ENCODE data around the gene RGS7BP. TPM values are rescaled to one million over a fixed set of nuclear protein-coding genes. Genes with fewer than 3 reads are reported as not detected.

RGS7BP gene
- total RNA-seq, 1 experiment from 2014 or later = 5.1 TPM

DNA sequence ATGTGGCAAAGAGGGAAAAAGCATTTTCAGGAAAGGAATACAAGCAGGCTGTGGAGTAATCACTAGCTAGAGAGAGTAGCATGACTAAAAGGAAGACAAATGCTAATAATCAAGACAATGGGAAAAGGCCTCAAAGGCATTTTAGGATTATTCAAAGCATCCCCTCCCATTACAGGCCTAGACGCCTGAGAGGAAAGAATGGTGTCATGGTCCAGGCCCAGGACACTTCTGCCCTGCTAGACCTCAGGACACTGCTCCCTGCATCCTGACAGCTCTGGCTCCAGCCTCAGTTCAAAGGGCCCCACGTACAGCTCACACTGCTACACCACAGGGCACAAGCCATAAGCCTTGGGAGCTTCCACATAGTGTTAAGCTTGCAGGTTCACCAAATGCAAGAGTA lies 143.7 kb downstream of the RGS7BP start (continued):
- TF ChIP-seq USF2 (CRISPR knock-in tag; IDR thresholded peaks at IDR 0.05) = no peak
- TF ChIP-seq GTF2I (CRISPR knock-in tag; conservative IDR thresholded peaks at IDR 0.05) = no peak
- TF ChIP-seq NR3C1 (CRISPR knock-in tag; conservative IDR thresholded peaks at IDR 0.05; ENCODE audit: low read depth) = no peak
- no peak for TF ChIP-seq ZNF219 (CRISPR knock-in tag; IDR thresholded peaks at IDR 0.05; ENCODE audit: borderline replicate concordance)
- no peak for TF ChIP-seq ZNF423 (CRISPR knock-in tag; IDR thresholded peaks at IDR 0.05)

DNA sequence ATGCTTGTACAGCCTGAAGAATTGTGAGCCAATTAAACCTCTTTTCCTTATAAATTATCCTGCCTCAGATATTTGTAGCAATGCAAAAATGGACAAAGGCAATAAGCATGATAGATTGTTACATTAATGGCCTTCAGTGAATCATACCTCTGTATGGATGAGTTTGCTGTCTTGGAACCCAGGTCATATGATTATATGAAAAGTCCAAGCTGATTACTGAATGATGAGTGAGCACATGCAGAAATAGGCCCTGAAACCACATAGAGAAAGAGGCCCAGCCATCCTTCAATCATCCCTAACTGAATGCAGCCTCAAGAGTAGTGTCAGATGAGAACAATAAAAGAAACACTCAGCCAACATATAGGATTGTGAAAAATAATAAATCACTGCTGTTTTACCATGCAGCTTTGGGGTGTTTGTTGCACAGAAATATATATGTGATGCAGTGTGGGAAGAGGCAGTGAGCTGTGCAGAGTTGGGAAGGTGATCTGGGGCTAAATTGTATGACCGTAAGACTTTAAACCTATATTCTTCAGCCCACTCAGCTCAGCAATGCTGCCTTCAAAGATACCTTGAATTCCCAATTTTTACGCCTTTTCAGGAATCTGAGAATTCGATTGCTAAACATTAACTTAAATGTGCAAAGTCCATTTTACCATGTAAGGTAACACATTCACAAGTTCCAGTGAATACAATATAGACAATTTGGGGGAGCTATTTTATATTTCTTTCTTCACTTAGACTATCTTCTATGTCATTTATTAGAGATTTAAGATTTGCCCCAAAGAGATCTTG lies 148.1 kb downstream of the RGS7BP start:
- Mint-ChIP-seq H3K27me3 (ENCODE audit: low read depth) (no peaks in the 10 kb centered on the region; the same call in 1 of the 2 replicates), H3K4me1 (no peaks in the 10 kb centered on the region; the same call in 1 of the 2 replicates), H3K4me3 (no peak overlapping the region), H3K9me3 (peaks cover 48% of the 10 kb centered on the region), H3K36me3 (peaks cover 28% of the 10 kb centered on the region), H3K27ac (no peak overlapping the region)
- no peak for DNase-seq (ENCODE audit: low spot score)
- ChIA-PET CTCF (no interaction called here), POLR2A (no interaction called here)
- TF ChIP-seq ETV6 (CRISPR knock-in tag; IDR thresholded peaks at IDR 0.05) (no peak), ZNF138 (CRISPR knock-in tag; conservative IDR thresholded peaks at IDR 0.05) (no peak), CREM (CRISPR knock-in tag; IDR thresholded peaks at IDR 0.05) (no peak), ZBTB21 (CRISPR knock-in tag; IDR thresholded peaks at IDR 0.05; ENCODE audit: borderline replicate concordance) (no peak), MLX (CRISPR knock-in tag; IDR thresholded peaks at IDR 0.05) (no peak), NFE2L1 (CRISPR knock-in tag; IDR thresholded peaks at IDR 0.05) (no peak), ZNF396 (CRISPR knock-in tag; IDR thresholded peaks at IDR 0.05; ENCODE audit: borderline replicate concordance) (no peak)
- TF ChIP-seq, protein P1, sequence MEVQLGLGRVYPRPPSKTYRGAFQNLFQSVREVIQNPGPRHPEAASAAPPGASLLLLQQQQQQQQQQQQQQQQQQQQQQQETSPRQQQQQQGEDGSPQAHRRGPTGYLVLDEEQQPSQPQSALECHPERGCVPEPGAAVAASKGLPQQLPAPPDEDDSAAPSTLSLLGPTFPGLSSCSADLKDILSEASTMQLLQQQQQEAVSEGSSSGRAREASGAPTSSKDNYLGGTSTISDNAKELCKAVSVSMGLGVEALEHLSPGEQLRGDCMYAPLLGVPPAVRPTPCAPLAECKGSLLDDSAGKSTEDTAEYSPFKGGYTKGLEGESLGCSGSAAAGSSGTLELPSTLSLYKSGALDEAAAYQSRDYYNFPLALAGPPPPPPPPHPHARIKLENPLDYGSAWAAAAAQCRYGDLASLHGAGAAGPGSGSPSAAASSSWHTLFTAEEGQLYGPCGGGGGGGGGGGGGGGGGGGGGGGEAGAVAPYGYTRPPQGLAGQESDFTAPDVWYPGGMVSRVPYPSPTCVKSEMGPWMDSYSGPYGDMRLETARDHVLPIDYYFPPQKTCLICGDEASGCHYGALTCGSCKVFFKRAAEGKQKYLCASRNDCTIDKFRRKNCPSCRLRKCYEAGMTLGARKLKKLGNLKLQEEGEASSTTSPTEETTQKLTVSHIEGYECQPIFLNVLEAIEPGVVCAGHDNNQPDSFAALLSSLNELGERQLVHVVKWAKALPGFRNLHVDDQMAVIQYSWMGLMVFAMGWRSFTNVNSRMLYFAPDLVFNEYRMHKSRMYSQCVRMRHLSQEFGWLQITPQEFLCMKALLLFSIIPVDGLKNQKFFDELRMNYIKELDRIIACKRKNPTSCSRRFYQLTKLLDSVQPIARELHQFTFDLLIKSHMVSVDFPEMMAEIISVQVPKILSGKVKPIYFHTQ (CRISPR knock-in tag; IDR thresholded peaks at IDR 0.05) = no peak
- no peak for ATAC-seq

GRCh38 chr5:64654561-64654938 lies 148.7 kb downstream of the RGS7BP start:
- Mint-ChIP-seq H3K36me3 (peaks cover 25% of the 10 kb centered on the region), H3K27ac (no peak overlapping the region), H3K9me3 (peaks cover 46% of the 10 kb centered on the region), H3K4me3 (no peak overlapping the region), H3K4me1 (no peaks in the 10 kb centered on the region), H3K27me3 (ENCODE audit: low read depth) (no peaks in the 10 kb centered on the region; the same call in 1 of the 2 replicates)
- POLR2A ChIA-PET = no interaction called here
- TF ChIP-seq NR1H2 (CRISPR knock-in tag; IDR thresholded peaks at IDR 0.05) (no peak), FOXK1 (CRISPR knock-in tag; IDR thresholded peaks at IDR 0.05) (no peak), FOXP1 (CRISPR knock-in tag; IDR thresholded peaks at IDR 0.05; ENCODE audit: borderline replicate concordance) (no peak), ZNF512 (CRISPR knock-in tag; IDR thresholded peaks at IDR 0.05; ENCODE audit: borderline replicate concordance) (no peak), TEAD1 (CRISPR knock-in tag; IDR thresholded peaks at IDR 0.05) (no peak)
- TF ChIP-seq, protein P2, sequence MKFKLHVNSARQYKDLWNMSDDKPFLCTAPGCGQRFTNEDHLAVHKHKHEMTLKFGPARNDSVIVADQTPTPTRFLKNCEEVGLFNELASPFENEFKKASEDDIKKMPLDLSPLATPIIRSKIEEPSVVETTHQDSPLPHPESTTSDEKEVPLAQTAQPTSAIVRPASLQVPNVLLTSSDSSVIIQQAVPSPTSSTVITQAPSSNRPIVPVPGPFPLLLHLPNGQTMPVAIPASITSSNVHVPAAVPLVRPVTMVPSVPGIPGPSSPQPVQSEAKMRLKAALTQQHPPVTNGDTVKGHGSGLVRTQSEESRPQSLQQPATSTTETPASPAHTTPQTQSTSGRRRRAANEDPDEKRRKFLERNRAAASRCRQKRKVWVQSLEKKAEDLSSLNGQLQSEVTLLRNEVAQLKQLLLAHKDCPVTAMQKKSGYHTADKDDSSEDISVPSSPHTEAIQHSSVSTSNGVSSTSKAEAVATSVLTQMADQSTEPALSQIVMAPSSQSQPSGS (CRISPR knock-in tag; IDR thresholded peaks at IDR 0.05; ENCODE audit: borderline replicate concordance, low read depth) = no peak
- TF ChIP-seq, protein P3, sequence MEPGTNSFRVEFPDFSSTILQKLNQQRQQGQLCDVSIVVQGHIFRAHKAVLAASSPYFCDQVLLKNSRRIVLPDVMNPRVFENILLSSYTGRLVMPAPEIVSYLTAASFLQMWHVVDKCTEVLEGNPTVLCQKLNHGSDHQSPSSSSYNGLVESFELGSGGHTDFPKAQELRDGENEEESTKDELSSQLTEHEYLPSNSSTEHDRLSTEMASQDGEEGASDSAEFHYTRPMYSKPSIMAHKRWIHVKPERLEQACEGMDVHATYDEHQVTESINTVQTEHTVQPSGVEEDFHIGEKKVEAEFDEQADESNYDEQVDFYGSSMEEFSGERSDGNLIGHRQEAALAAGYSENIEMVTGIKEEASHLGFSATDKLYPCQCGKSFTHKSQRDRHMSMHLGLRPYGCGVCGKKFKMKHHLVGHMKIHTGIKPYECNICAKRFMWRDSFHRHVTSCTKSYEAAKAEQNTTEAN (CRISPR knock-in tag; IDR thresholded peaks at IDR 0.05) = no peak
- ATAC-seq (no peak), DNase-seq (ENCODE audit: low spot score) (no peak)
- CTCF ChIA-PET = no interaction called here

All from WTC11 (cell line).